Measurements from ENCODE around the gene NR4A1.

GRCh38 chr12:52037248-52037861 lies 13.9 kb upstream of the NR4A1 start:
- TF ChIP-seq CTCF (IDR thresholded peaks at IDR 0.05) (no peak), POLR2A (IDR thresholded peaks at IDR 0.05) (no peak)
